ENCODE results near the gene ATP2A3.
A peak's percentile ranks its signal among the peaks of the same experiment; 100 is the strongest.

ATP2A3 gene

DNA sequence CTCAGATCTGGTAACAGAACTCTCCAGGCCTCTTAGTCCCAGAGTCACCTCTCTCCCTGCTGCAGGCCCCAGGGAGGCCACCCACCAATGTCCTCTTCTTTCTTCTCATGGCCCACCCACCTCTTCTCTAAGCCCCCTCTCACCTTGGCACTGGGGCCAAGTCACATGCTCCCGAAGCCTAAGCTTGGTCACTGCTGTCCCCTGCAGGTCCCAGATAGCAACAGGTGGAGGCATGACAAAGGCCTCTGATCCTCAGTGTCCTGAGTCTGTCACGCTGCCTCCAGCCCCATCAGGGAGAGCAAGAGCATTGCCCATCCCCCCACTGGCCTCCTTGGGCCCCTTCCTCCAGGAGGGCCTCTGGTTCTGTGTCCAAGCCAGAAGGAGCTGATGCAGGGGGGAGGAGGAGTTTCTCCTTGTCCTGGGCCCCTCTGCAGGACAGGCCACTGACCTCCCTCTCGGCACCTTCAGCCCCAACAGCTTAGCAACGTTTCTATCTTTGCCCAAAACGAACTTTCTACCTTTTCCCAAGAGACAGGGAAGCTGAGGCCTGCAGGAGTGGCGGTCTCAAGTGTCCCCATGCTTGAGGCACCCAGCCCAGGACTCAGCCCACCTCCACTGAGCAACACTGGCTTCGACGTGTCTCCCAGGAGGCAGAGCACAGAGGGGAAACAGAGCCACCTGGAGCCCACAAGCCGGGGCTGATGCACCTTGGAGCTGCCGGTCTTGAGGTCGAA, 56.6 kb downstream of the ATP2A3 start:
- no peak for DNase-seq

DNA sequence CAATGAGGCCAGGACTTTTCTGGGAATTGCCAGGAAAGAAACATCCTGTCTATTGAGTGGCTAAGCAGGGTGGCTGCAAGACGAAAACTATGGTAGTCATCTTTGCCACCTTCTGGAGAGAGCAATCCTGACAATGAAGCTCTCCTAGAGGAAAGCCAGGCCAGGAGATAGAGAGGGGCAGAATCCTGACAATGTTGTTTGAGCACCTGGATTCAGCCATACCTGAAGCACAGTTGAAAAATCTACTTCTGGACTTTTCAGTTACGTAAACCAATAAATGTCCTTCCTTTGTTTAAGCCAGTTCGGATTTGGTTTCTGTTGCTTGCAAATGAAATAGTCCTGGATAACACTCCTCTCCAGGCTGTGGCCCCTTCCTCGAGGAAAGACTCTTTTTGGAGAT, 57.4 kb downstream of the ATP2A3 start:
- DNase-seq = no peak

DNA sequence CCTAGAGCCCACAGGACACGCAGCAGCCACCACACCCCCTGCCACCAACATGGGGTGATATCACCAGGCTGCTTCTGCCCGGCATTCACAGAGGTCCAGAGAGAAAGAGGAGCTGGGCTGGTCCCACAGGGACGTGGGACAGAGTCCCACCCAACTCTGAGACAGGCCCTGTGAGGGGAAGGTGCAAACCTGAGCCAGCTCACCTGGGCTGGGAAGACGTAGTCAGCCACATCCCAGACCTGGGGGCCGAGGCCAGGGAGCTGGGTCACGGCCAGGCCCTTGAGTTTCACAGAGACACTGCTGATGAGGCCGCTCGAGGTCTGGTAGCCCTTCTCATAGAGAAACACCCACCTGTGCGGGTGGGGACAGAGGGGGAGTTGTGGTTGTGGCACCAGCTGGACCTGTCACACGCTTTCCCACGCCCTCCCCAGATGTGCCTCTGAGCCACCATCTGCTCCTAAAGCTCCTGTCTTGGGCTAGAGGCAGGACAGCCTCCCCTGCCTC, 59.2 kb downstream of the ATP2A3 start:
- no peak for DNase-seq

DNA sequence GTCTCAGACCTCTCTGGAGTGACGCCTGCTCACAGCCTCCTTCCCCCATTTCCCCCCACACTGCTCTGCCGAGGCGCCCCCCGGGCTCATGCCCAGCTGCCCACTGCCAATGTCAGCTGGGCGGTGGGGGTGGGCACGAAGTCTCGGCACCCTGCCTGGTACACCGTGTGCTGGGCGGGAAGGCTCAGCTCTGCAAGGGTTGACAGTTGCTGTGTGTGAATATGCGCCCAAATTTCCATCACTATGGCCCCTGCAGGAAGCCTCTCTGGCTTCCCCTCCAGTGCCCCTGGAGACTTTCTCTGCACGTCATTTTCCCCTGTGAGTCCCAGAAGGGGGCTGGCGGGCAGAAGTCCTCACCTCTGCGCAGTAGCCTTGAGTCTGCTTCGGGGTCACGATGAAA, 59.7 kb downstream of the ATP2A3 start:
- no peak for DNase-seq

DNA sequence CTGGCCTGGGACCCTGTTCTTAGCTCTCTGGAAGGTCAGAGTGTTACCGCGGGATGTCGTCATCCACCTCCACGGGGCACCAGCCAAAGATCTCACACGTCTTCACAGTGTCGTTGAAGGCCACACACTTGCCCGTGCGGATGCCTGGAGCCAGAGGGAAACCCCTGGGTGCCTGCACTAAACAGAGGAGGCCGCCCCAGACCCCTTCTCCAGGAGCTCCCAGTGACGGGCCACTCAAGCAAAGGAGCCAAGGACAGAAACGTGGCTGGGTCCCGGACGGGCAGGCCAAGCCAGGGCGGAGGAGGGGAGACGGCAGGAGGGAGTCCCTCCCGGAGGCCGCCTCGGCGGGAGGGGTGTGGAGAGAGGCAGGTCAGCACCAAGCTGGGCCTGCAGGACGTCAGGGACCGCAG, 60.4 kb downstream of the ATP2A3 start:
- no peak for DNase-seq

DNA sequence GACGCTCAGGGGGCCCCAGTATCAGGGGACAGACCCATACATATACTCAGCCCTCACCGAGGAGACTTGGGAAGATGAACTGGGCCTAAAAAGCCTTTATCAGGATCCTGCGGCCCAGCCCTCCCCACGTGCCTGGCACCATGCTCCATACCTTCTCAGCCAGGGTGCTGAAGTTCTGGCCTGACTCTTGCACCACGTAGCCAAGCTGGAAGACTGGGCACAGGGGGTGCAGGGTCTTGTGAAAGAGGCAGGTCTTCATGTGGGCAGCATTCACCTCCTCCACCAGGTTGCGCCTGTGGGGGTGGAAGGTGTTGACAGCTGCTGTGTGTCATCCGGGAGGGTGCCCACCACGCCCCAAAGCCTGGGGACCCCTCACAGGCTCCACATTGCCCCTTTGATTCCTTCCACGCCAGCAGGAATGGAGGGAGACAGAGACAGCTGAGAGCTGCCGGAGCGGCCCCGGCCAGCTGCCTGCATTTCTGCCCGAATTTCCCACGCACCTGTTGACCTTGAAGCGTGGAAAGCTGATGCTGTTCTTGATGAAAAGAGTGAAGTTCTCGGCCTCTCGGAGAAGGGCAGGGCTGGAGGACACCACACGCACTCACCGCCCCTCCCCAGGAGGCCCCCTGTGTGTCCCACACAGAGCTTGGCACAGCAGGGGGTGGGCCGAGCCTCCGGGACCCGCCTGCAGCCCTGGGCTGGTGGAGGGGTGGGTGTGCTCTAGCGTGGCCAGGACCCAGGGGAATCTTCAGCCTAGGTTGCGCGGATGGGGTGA, 61.0 kb downstream of the ATP2A3 start:
- DNase-seq = no peak

GRCh38 chr17:3900646-3901045, 63.6 kb downstream of the ATP2A3 start:
- no peak for DNase-seq

DNA sequence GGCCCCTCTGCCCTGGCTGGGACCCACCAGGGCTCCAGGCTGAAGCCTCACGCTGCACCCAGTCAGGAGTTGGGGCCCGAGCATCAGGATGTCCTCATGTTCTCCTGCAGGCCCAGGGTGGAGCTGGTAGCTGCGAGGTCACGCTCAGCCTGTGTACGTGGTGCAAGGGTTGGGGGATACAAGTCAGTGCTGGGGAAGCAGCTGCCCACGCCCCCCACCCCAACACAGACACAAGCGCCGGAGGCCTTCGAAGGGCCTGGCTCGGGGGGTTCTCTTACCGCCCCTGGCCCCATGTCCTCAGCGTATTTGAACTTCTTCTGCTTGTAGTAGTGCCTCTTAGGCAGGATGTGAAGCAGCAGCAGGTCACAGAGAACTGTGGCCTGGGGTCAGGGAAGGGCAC, 66.5 kb downstream of the ATP2A3 start:
- no peak for DNase-seq

- no peak for DNase-seq
Measured at GRCh38 chr17:3896968-3897235, 67.3 kb downstream of the ATP2A3 start.

- no peak for DNase-seq
Measured at GRCh38 chr17:3896108-3896967, 67.9 kb downstream of the ATP2A3 start.

DNA sequence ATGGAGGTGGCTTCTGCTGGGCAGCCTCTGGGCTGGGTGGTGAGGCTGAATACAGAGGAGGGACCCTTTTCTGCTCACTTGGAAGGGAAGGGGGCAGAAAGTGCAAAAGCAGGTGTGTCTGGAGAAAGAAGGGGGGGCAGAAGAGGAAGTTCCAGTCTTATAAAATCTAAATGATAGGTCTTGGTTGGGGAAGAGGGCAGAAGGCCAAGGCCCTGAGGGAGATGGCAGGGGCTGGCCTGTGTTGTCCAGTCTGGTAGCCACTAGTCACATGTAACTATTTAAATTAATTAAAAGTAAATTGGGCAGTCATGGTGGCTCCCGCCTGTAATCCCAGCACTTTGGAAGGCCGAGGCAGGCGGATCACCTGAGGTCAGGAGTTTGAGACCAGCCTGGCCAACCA, 68.9 kb downstream of the ATP2A3 start:
- no peak for DNase-seq

DNA sequence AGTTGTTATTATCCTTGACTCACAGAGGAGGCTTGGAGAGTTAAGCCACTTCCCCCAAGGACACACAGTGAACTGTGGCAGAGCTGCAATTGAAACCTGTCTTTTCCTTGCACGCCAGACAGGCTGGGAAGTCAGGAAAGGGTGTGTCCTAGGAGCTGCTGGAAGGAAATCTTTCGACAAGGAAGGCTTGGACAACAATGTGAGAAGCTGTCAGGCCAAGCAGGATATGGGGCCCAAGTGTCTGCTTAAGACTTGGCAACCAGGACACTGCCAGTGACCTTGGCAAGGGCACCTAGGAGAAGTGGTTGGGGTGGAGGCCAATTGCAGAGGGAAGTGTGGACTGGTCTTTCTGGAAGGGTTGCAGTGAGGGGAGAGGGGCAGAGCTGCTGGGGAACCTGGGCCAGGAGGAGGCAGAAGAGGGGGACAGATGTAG, 69.3 kb downstream of the ATP2A3 start:
- no peak for DNase-seq

DNA sequence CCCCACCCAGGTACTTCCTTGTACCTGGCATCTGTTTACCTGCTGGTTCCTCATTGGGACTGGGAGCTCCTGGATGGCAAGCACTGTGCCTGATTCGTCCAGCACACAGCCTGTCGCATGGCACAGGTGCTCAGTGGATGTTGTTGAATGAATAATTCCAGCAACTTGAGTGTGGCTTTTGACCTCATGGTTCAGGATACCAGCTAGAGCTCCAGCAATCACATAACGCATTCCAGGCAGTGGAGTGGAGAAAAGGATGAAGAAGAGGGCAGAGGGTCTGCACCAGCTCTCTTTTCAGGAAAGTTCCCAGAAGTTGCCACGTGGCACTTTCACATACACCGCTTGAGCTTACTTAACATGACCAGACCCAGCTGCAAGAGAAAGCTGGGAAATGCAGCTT, 70.0 kb downstream of the ATP2A3 start:
- no peak for DNase-seq

- DNase-seq = no peak
Measured at GRCh38 chr17:3893720-3894116, 70.5 kb downstream of the ATP2A3 start.

DNA sequence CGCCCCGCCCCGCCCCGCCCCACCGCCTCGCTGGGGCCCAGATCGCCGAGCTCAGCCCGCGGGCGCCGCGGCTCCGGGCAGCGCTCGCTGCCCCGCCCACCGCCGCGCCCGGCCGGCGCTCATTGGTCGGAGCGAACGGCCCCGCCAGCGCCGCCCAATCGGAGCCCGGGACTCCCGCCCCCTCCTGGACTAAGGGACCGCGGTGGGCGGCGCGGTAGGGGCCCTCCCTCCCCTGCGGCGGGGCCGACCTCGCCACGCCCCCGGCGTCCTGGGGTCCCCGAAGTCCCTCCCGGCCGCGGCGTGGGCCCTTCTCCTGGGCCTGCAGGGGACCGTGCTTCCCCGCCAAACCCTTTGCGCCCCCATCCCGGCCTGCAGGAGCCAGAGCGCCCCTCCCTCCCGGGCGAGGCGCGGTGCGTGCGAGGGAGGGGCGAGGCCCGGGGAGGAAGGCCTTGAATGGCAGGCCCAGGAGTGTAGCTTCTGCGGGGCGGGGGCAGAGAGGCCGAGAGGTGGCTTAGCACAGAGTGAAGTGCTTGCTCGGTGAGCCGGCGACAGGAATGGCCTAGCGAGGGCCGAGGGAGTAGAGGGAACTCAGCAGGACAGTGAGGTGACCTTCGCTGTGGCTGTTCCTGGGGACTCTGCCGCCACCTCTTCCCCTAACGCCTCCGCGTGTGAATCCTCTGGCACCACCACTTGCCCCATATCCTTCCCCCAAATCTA, 71.1 kb downstream of the ATP2A3 start, which contains the start of gene CAMKK1:
Gene CAMKK1, minus strand, starts transcription at position 51 of the 717 bp plus-strand sequence. CDS start 7,366 bp downstream, outside the sequence.
- peak; percentile 99 for DNase-seq

DNA sequence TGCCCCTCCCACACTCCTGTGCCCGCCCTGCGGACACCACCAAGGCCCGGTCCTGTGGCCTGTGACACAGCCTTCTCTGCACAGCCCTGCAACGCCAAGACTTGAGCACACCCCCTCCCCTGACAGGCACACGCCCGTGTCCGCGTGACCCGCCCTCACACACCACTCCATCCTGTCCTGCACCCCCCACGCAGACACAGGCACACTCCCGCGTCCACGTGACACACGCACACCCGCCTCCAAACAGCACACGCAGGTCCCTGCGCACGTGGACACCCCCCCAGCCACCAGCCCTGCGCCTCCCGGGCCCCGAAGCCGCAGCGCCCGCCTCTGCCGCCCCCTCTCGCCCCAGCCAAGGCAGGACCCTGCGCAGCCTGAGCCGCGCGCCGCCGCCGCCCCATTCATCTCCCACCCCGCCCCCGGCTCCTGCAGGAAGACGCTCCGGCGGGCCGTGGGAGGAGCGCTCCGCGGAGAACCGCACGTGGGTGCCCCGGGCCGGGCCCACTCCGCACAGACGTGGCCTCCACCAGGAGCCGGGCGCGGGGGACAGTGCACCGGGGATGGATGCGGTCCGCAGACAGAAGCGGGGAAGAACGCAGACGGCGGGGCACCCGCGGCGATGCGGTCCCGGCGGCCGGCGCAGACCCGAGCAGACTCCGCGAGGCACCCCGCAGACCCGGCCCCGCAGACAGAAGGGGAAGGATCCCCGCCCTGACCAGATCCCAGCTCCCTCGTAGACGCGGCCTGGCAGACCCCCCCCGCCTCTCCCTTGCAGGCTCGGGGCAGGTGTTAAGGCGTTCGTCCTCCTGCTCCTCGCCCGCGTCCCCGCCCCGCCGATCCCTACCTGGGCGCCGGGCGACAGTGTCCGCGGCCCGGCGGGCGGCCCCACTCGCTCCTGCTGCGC, 71.9 kb downstream of the ATP2A3 start:
- DNase-seq = no peak

- peak; percentile 69 for DNase-seq
Measured at GRCh38 chr17:3891626-3892094, 72.6 kb downstream of the ATP2A3 start.

DNA sequence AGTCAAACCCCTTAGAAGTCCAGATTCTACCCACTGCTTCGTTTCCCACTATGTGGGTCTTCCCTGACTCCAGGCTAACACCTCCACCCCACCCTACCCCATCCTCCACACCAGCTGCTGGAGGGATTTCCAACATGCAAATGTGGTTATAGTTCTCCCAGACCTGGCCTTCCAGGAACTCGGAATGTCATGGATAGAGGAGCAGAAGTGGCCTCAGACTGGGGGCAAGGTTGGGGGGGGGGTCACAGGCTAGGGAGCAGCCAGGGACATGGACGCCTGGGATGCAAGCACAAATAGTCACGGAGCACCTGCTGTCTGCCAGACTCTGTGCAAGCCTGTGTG, 73.4 kb downstream of the ATP2A3 start:
- DNase-seq = no peak

DNA sequence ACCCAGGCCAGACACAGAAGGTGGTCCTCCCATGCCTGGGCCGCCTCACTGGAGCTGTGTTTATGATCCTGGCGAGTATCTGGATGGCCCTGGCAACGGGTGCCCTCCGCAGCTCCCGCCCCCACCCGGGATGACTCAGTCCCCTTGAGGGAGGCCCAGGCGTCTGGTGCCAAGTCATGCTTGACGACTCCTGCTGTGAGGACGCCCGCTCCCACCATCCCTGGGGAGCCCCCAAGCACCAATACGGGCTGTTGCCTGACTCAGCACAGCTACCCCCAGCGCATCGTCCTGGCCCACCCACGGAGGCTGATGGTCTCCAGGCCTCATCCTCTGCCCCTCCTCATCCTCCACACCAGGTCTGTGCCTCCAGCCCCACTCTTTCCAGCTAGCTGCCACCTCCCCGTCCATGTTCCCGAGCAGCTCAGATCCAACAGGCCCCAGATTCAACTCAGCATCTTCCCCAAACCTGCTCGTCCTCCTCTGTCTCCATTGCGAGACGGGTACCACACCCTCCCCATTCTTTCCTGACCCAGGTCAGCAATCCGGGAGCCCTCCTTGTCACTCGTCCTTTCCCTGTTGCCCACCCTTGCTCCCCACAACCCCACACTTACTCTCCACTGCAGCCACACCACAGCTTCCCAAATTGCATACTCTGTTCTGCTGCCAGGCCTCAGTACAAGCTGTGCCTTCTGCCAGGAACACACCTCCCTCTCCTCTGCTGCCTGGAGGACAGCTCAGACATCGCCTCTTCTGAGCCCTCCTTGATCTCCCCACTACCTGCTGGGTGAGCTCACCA, 74.0 kb downstream of the ATP2A3 start:
- peak; percentile 89 for DNase-seq

DNA sequence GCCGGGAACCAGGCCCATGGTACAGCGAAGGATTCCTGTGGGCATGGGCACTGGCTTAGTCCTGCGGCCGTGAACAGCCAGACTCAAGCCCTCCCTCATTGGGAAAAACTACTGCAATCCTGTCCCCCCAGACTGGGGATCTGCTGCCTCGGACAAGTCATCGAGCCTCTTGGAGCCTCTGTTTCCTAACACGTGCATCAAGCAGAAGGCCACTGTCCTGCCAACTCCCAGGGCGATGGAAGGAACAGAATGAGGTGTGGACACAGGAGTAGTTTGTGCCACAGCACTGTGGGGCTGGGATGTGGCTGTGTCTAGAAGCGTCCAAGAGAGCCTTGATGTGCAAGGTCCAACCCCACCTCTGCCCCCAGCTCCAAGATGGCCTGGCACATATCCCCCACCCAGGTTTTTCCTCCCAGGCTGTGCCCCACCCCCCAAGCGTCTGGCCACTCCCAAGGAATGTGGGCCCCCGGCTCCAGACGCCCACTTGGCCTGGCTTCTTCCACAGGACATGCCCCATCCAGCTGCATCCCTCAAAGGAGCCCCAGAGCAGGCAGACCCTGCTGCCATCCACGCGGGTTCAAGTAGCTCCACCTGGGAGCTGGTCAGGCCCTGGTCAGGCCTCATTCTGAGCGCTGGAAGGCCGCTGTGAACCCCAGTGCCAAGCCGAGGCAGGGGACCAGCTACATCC, 74.8 kb downstream of the ATP2A3 start:
- no peak for DNase-seq
